Astrocyte of the spinal cord (primary cell): Measurements from ENCODE around the gene FMN1.

Experiments
- DNase-seq: peaks from one replicate; pipeline ENCODE4 v3.0.0; 2011; ENCODE audit warnings: low read depth, low spot score
- H3K4me3 ChIP-seq: 2 replicates; pipeline ENCODE4 v1.5.1; 2011; ENCODE audit warnings: low read depth, mild to moderate bottlenecking, low read length, moderate library complexity
- in situ Hi-C: cut with HindIII; loops from 2 replicates; pipeline ENCODE4 v1.10.0; 2017; ENCODE audit warnings: low sequenced_read_pairs
- TF ChIP-seq, protein P1 (sequence below): IDR thresholded peaks from 2 replicates; pipeline ENCODE4 v1.5.1; 2012; ENCODE audit warnings: low read depth, mild to moderate bottlenecking, low read length, inconsistent platforms

FMN1 gene

GRCh38 chr15:32904448-32904847 is 290.1 kb downstream of the FMN1 start:
- TF ChIP-seq, protein P1, sequence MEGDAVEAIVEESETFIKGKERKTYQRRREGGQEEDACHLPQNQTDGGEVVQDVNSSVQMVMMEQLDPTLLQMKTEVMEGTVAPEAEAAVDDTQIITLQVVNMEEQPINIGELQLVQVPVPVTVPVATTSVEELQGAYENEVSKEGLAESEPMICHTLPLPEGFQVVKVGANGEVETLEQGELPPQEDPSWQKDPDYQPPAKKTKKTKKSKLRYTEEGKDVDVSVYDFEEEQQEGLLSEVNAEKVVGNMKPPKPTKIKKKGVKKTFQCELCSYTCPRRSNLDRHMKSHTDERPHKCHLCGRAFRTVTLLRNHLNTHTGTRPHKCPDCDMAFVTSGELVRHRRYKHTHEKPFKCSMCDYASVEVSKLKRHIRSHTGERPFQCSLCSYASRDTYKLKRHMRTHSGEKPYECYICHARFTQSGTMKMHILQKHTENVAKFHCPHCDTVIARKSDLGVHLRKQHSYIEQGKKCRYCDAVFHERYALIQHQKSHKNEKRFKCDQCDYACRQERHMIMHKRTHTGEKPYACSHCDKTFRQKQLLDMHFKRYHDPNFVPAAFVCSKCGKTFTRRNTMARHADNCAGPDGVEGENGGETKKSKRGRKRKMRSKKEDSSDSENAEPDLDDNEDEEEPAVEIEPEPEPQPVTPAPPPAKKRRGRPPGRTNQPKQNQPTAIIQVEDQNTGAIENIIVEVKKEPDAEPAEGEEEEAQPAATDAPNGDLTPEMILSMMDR, result no peak
- DNase-seq, result no peak
- in situ Hi-C loops, result no loop called here
- H3K4me3 ChIP-seq, result no peak overlapping the region

DNA sequence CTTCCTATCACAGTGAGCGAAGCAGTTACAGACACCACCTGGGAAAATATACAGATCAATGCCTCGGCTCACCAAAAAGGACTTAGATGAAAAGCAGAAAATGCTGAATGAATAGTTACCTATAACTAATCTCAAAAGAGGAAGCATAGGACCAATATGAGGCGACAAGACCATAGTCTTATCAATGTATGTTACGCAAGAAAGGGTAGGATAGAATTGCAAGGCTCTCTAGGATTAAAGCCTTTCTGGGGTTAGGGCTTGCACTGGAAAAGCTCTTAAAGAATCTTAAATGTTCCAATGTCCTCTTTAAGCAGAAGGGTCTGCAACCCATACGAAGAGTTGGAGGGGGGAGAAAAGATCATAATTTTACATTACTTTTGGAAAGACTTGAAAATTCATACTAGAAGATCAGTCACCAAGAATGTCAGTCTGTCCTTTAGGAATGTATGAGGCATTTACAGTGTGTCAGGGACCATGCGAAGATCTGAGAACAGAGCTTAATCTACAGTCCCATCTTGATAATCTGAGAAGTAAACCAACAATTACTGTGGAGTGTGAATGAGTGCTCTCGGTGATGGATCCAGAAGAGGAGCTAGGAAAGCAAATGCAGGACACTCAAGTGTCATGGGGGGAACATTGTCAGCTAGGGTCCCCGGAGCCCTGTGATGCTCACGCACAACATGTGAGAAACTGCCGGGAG is 290.8 kb downstream of the FMN1 start:
- no peak overlapping the region for H3K4me3 ChIP-seq
- no peak for DNase-seq
- TF ChIP-seq, protein P1, result no peak
- in situ Hi-C loops, result no loop called here

DNA sequence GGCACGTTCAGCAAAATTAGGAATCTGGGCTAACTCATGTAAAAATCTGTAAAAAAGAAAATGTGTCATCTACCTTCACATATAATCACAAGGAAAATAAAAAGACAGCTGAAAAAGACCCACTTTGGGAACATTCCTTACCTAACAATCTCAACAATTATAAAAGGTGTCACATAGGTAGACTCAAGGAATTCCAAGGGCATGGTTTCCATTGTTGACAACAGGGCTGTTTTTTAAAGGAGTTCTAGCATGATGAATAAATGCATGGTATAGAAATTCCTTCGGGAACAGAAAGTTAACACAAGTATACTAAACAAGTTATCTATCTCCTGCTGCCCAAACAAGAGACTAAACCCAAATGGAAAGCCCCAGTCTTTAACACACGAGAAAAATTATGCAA is 292.5 kb downstream of the FMN1 start:
- in situ Hi-C loops, result no loop called here
- no peak overlapping the region for H3K4me3 ChIP-seq
- DNase-seq, result no peak
- TF ChIP-seq, protein P1, result no peak

DNA sequence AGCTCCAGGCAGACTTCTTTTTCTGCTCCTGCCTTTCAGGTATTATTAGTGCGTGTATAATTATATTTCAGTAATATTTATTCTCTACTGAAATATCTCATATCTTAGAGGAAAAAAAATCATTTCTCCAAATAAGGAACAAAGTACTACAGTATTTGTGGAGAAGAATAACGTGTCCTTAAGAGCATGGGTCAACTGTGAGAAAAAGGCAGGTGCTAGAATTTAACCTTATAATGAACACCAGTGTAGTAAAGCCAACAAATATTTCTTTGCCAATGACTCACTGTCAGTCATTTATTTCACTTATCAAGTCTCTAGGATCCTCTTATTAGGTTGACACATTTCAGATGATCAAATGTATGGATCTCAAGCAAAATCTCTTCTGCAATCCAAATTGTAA is 293.3 kb downstream of the FMN1 start:
- DNase-seq, result no peak
- in situ Hi-C loops, result no loop called here
- H3K4me3 ChIP-seq, result no peak overlapping the region
- TF ChIP-seq, protein P1, result no peak

DNA sequence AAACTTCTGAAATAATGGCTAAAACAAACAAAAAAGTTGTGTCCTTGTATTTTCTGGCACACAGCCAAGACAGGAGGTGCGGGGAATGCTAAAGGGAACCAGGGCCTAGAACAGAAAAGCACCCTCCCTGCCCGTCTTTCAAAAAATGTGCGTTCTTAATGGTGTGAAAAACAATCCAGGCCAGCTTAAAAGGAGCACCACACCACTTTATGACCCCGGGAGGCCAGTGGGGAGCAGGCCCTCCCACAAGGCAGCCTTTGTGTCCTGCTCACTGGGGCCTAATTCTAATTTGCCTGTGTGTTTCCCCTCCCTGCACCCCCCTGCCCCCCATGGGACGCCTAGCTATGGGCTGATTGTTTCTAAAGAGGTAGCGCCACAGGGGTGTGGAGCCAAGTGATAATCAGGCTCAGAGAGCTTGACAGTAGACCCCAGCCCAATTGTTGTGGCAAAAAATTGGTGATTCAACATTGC is 295.4 kb downstream of the FMN1 start:
- in situ Hi-C loops, result no loop called here
- TF ChIP-seq, protein P1, result no peak
- H3K4me3 ChIP-seq, result no peak overlapping the region
- no peak for DNase-seq

- in situ Hi-C loops, result no loop called here
- H3K4me3 ChIP-seq, result no peak overlapping the region
- TF ChIP-seq, protein P1, result no peak
- no peak for DNase-seq
Observed at GRCh38 chr15:32898414-32898813, 296.1 kb downstream of the FMN1 start.

- in situ Hi-C loops, result no loop called here
Observed at GRCh38 chr15:32893421-32893820, 301.1 kb downstream of the FMN1 start.

More at GRCh38 chr15:32893421-32893820, 301.1 kb downstream of the FMN1 start:
- no peak overlapping the region for H3K4me3 ChIP-seq
- TF ChIP-seq, protein P1, result no peak
- DNase-seq, result no peak
